GM12878 (cell line): ENCODE results near the gene BUD23. TPM values are rescaled to one million over a fixed set of nuclear protein-coding genes. Genes with fewer than 3 reads are reported as not detected.
A peak's percentile ranks its signal among the peaks of the same experiment; 100 is the strongest.

Experiments used
- ATAC-seq: fragments of 200-7000 bp; cut with Tn5 transposase; 3 replicates; pipeline ENCODE4 v1.9.1; 2020; ENCODE audit warnings: mild to moderate bottlenecking, moderate library complexity
- BruUV-seq: library from RNA; stranded (reverse); fragments of 400-500 nt; replicated peaks from 2 replicates; lab custom pipeline; 2021; lab: Mats Ljungman, UMichigan
- CTCF ChIA-PET: fragments of 300-600 bp; sonication (Branson Sonifier 250); formaldehyde crosslinking; extraction: SDS; loops from one replicate; lab custom pipeline; 2021; ENCODE audit warnings: inconsistent platforms; lab: Yijun Ruan, JAX
- POLR2A ChIA-PET: fragments of 350-600 bp; formaldehyde crosslinking; extraction: SDS; loops from one replicate; lab custom pipeline; 2021; ENCODE audit warnings: inconsistent platforms; lab: Charles Lee
- RAD21 ChIA-PET: fragments of 300-600 bp; sonication (Branson Sonifier 250); formaldehyde crosslinking; loops from one replicate; lab custom pipeline; 2023; ENCODE audit warnings: antibody characterized with exemption; ENCODE audit not compliant: unreplicated experiment; lab: Charles Lee
- SMC1A ChIA-PET: fragments of 300-600 bp; sonication (Branson Sonifier 250); formaldehyde crosslinking; loops from one replicate; lab custom pipeline; 2023; ENCODE audit not compliant: unreplicated experiment, uncharacterized antibody; lab: Charles Lee
- DNase-seq: peaks from one replicate; pipeline ENCODE4 v3.0.0-alpha.2; 2011; ENCODE audit warnings: low read depth, low spot score
- FAIRE-seq: peaks from 3 replicates; lab custom pipeline; 2011; peaks lifted over from hg19 to GRCh38; lab: Jason Lieb, UNC
- H2AFZ ChIP-seq: 2 replicates; pipeline ENCODE4 v1.6.0; 2011; ENCODE audit warnings: low read depth, low read length, control low read depth; ENCODE audit not compliant: control insufficient read depth
- H3K27ac ChIP-seq: 2 replicates; pipeline ENCODE4 v1.5.1; 2011; ENCODE audit warnings: control low read depth; ENCODE audit not compliant: control insufficient read depth, insufficient read depth
- H3K27me3 ChIP-seq, 2 experiments: replicated peaks in 1 of 2; 2 replicates each; pipeline versions ENCODE4 v1.6.0 to v1.6.1; 2011; ENCODE audit warnings: low read length in 1 of 2; ENCODE audit not compliant: control insufficient read depth in 2 of 2, insufficient read depth in 2 of 2
- H3K36me3 ChIP-seq, 2 experiments: 2 replicates each; pipeline ENCODE4 v1.5.1; 2011; ENCODE audit warnings: low read length in 1 of 2; ENCODE audit not compliant: control insufficient read depth in 2 of 2, insufficient read depth in 2 of 2
- H3K4me1 ChIP-seq: 2 replicates; pipeline ENCODE4 v1.6.1; 2011; ENCODE audit warnings: mild to moderate bottlenecking, low read length, moderate library complexity, mixed read lengths; ENCODE audit not compliant: control insufficient read depth, insufficient read depth
- H3K4me2 ChIP-seq: 2 replicates; pipeline ENCODE4 v1.6.0; 2011; ENCODE audit warnings: control low read depth; ENCODE audit not compliant: control insufficient read depth, insufficient read depth
- H3K4me3 ChIP-seq: fragments of 200-600 bp; sonication (generic); 2 replicates; pipeline ENCODE4 v1.5.1; 2016
- H3K79me2 ChIP-seq: 2 replicates; pipeline ENCODE4 v1.6.0; 2011; ENCODE audit warnings: low read length; ENCODE audit not compliant: control insufficient read depth, insufficient read depth
- H3K9ac ChIP-seq: 2 replicates; pipeline ENCODE4 v1.8.0; 2011; ENCODE audit warnings: low read length, control low read depth, mixed read lengths; ENCODE audit not compliant: control insufficient read depth, insufficient read depth
- H3K9me3 ChIP-seq: replicated peaks from 3 replicates; pipeline ENCODE4 v1.5.1; 2011; ENCODE audit warnings: mild to moderate bottlenecking, low read length; ENCODE audit not compliant: control insufficient read depth, insufficient read depth
- H4K20me1 ChIP-seq: 2 replicates; pipeline ENCODE4 v1.6.0; 2011; ENCODE audit not compliant: control insufficient read depth, insufficient read depth
- ATF2 ChIP-seq: IDR thresholded peaks from 2 replicates; pipeline ENCODE4 v1.6.1; 2012; ENCODE audit warnings: low read length, inconsistent platforms
- IRF4 ChIP-seq: IDR thresholded peaks from 2 replicates; pipeline ENCODE4 v1.6.1; 2011; ENCODE audit warnings: low read depth, low read length
- RB1 ChIP-seq: fragments of 450-650 bp; formaldehyde crosslinking; IDR thresholded peaks from 2 replicates; pipeline ENCODE4 v1.6.1; 2017; ENCODE audit warnings: mild to moderate bottlenecking, borderline replicate concordance
- SMAD1 ChIP-seq: fragments of 450-650 bp; IDR thresholded peaks from 2 replicates; pipeline ENCODE4 v1.6.1; 2018; ENCODE audit warnings: mild to moderate bottlenecking, low read depth; ENCODE audit not compliant: partially characterized antibody
- TBL1XR1 ChIP-seq: IDR thresholded peaks from 2 replicates; pipeline ENCODE4 v1.6.1; 2012; ENCODE audit warnings: low read depth, low read length, improper control_type of control experiment
- ZBTB11 ChIP-seq: fragments of 450-650 bp; formaldehyde crosslinking; IDR thresholded peaks from 2 replicates; pipeline ENCODE4 v1.5.0; 2022; ENCODE audit warnings: mild to moderate bottlenecking, missing genetic modification characterization
- ZNF384 ChIP-seq: IDR thresholded peaks from 2 replicates; pipeline ENCODE4 v1.6.1; 2012; ENCODE audit warnings: low read depth, mild to moderate bottlenecking, low read length, improper control_type of control experiment, borderline replicate concordance
- WGBS: methylation state at CpG from one replicate; pipeline ENCODE4 v1.1.6; 2016; ENCODE audit warnings: low lambda C conversion rate; ENCODE audit not compliant: insufficient replicate concordance, insufficient coverage; ENCODE audit errors: missing lambda C conversion rate; 5-methylcytosine and 5-hydroxymethylcytosine counted together
- in situ Hi-C: fragments of 300-500 bp; cut with MboI; formaldehyde crosslinking; loops from 9 replicates; pipeline ENCODE4 v1.14.3; 2018; ENCODE audit warnings: mixed read lengths
- intact Hi-C: fragments of 100-400 bp; cut with micrococcal nuclease; formaldehyde crosslinking; loops from one replicate; pipeline ENCODE4 v1.14.2; 2022; ENCODE audit not compliant: unreplicated experiment
- polyA plus RNA-seq, 11 experiments: library from polyadenylated mRNA; depleted of rRNA in 4 of 11; unstranded in 6 of 11; stranded (reverse) in 5 of 11; fragments of >200 nt; fragmentation: Nextera tagmentation in 4 of 11; fragmentation: Illumina TruSeq in 1 of 11; extraction: Ambion mirVana in 4 of 11; extraction: Trizol in 1 of 11; gene quantifications; 1 replicate in 1 of 11; 2 replicates in 10 of 11; pipeline versions ENCODE4 v1.2.1 to v1.2.3, GENCODE V29; 2011 to 2016; ENCODE audit warnings: inconsistent platforms in 2 of 11, missing spikeins in 2 of 11, low read depth in 1 of 11
- total RNA-seq, 4 experiments: library from RNA; depleted of rRNA in 3 of 4; stranded (reverse); fragments of >200 nt in 3 of 4; fragmentation: Illumina TruSeq in 1 of 4; extraction: Trizol in 1 of 4; gene quantifications; 2 replicates each; pipeline versions ENCODE4 v1.2.1 to v1.2.3, GENCODE V29; 2013 to 2021

Gene BUD23
- total and polyA plus RNA-seq, 10 of the 15 experiments (the other 5 are each of a cell fraction or from before 2014, with no cell fraction given), result 36.4 to 138 (median 99.5) TPM

DNA sequence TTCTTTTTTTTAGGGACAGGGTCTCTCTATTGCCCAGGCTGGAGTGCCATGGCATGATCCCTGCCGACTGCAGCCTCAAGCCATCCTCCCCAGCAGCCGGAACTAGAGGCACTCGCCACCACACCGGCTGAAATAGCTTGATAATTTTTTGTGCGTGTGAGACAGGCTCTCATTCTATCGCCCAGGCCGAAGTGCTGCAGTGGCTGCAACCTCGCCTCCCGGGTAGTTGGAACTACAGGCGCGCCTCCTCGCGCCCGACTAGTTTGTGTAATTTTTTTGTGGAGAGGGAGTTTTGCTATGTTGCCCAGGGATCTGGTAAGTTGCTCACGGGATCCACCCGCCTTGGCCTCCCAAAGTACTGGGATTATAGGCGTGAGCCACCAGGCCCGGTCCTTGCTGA is 1.9 kb downstream of the BUD23 start:
- Histone ChIP-seq H2AFZ (no peak overlapping the region), H3K27ac (no peak overlapping the region), H3K4me3 (no peak overlapping the region), H3K79me2 (peaks cover 46% of the 10 kb centered on the region), H3K36me3 (peaks cover 4 to 9% of the 10 kb centered on the region in 2 experiments; a peak in 3 of 4 replicates), H4K20me1 (no peaks in the 10 kb centered on the region; the same call in 1 of the 2 replicates), H3K9me3 (no peaks in the 10 kb centered on the region; the same call in 2 of the 3 replicates), H3K27me3 (no peaks in the 10 kb centered on the region), H3K9ac (no peak overlapping the region)
- ATAC-seq, result no peak
- SMC1A ChIA-PET, result no interaction called here
- no peak for TF ChIP-seq TBL1XR1
- no peak for TF ChIP-seq RB1
- TF ChIP-seq ATF2, result no peak
- TF ChIP-seq ZNF384, result no peak
- no peak for TF ChIP-seq IRF4
- TF ChIP-seq SMAD1, result no peak
- TF ChIP-seq ZBTB11 (CRISPR knock-in tag), result no peak
- TF ChIP-seq, all 136 proteins: peak for 0
- FAIRE-seq (no peak), DNase-seq (no peak)
- in situ Hi-C loops (no loop called here), intact Hi-C loops (loop anchor here (10.0 kb wide), 1 partner anchor 161 kb away; the partner anchor contains the start of gene BAZ1B)
- ChIA-PET RAD21 (no interaction called here), CTCF (interaction anchor here (0.6 kb wide), 1 partner anchor 31 kb away, joined by 3 read pairs; no protein-coding TSS in a partner anchor), POLR2A (no interaction called here)
- BruUV-seq, result TSS peak; percentile 46
- Histone ChIP-seq H3K4me2 (no peak overlapping the region; the same call in 1 of the 2 replicates), H3K4me1 (peaks cover 18% of the 10 kb centered on the region)
- WGBS, result 98% methylated on average over 18 of the region's 18 CpGs
